Measurements from ENCODE around the gene TMEM182.

The TMEM182 gene

GRCh38 chr2:102761763-102762162 lies at the start of gene TMEM182:
Gene TMEM182 (plus strand): TSS chr2:102762031. CDS start chr2:102762218, 187 bp downstream.
- FAIRE-seq = no peak

DNA sequence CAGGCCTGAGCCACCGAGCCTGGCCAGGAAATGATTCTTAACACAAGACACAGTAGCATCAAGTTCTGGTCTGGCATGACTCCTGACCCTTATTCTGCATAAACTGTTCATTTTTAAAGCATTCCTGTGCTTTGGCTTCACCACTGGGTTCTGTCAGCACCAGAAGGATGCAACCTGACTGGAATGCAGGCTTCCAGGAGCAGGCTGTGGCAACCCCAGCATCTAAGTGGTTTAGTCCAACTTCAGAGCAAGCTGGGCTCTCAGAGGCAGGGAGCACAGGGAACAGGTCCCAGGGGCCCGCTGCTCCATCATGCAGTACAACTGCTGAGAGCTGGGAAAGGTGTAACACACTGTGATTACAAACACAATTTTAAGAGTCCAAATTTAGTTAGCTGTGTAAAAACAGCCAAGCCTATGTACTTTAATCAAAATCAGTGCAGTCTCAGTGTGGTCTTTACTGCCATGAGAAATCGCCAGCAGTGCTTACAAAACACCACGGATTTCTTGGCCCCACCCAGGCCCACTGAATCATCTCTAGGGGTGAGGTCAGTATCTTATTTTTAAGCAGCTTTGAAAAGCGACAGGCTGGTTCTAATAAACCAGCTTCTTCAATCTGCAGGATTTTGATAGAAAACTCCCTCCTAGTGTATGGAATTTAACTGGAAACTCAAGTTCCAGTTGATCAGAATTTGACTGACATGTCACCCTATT lies 44.4 kb upstream of the TMEM182 start:
- FAIRE-seq = no peak

GRCh38 chr2:102718387-102719316 lies 43.2 kb upstream of the TMEM182 start:
- FAIRE-seq = no peak

DNA sequence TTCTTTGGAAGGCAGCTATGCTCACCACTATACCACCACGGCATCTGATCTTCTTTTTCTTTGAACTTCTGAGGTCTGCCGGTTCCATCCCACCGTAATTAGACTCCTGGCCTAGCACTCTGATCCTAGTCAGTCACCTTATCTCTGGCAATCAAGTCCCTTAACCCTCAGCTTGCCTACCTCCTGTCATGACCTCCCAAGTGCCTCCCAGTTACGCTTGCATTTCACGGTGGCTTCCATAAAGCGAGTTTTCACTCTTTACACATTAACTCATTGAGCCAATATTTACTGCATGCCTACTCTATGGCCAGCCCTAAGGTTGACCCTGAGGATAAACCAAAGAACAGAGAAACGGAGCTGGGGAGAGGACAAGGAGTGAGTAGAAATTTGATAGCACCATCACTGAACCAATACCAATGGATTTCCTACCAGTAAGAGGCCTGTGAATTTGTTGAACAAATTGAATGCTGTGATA lies 37.8 kb upstream of the TMEM182 start:
- no peak for FAIRE-seq

GRCh38 chr2:102724553-102724952 lies 37.3 kb upstream of the TMEM182 start:
- no peak for FAIRE-seq

GRCh38 chr2:102726128-102727087 lies 35.4 kb upstream of the TMEM182 start:
- no peak for FAIRE-seq

GRCh38 chr2:102735416-102736109 lies 26.3 kb upstream of the TMEM182 start:
- no peak for FAIRE-seq

- no peak for FAIRE-seq
Observed at GRCh38 chr2:102736110-102736409, 25.8 kb upstream of the TMEM182 start.

GRCh38 chr2:102736410-102737409 lies 25.1 kb upstream of the TMEM182 start:
- no peak for FAIRE-seq

- FAIRE-seq = no peak
Observed at GRCh38 chr2:102737431-102737830, 24.4 kb upstream of the TMEM182 start.

- no peak for FAIRE-seq
Observed at GRCh38 chr2:102743259-102743658, 18.6 kb upstream of the TMEM182 start.

GRCh38 chr2:102748107-102748506 lies 13.7 kb upstream of the TMEM182 start:
- no peak for FAIRE-seq

- no peak for FAIRE-seq
Observed at GRCh38 chr2:102749938-102750337, 11.9 kb upstream of the TMEM182 start.

GRCh38 chr2:102753563-102754159 lies 8.2 kb upstream of the TMEM182 start:
- FAIRE-seq = peak; percentile 76

DNA sequence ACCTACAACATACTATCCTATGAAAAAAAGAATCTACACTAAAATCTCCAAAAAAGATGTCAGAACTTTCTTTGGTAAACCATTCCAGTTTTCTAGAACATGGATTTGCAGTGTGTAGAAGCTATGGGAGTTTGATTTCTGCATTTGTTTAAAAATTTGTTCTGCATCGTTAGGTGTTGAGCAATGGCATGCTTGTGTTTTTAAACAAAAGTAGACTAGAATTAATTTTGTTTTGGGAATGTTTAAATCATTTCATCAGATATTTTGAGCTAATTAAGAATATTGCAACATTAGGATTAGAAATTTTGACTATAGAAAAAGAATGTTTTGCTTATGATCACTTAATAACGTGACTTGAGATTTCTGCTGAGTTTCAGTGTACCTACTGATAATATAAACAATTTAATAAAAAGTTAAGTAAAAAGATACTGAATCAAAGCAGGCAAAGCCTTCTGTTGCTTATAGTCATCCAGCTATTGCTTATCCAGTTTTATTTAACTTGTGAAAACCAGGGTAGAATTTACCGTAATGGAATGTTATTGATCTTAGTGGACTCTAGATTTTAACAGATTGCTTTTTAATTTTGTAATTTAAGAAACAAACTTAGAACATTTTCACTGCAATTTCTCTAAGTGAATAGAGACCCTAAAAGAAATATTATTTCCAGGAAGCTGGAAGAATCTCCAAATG lies 7.2 kb upstream of the TMEM182 start:
- no peak for FAIRE-seq

GRCh38 chr2:102755284-102755683 lies 6.5 kb upstream of the TMEM182 start:
- FAIRE-seq = no peak

DNA sequence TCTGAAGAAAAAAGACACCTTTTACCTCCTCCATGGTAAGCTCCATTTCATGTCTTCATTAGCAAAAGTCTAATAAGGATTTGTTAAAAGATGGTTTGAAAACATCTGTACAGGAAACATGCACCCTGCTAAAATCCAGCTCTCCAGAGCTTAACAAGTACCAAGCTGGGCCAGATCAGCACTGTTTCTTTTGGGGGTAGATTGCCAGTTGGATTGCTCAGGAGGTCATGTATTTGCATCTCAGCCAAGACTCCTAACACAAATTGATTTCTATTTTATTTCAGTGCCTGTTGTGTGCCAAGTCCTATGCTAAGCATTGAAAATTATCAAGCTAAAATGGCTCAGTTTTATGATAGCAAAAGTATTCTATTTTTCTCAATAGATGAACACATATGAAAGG lies 3.4 kb upstream of the TMEM182 start:
- no peak for FAIRE-seq

GRCh38 chr2:102764083-102764482 lies 2.3 kb downstream of the TMEM182 start:
- no peak for FAIRE-seq

DNA sequence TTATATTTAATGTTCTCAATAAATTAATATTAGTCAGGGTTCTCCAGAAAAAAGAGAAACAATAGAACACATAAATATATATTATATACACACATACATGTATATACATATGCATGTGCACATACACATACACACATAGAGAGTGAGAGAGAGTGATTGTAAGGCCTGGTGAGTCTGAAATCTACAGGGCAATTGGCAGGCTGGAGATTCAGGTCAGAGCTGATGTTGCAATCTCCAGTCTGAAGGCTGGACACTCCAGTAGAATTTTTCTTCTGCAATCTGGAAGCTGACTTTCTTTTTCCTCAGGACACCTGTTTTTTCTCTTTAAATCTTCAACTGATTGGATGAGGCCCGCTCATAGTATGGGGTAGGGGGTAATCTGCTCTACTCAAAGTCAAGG lies 3.2 kb downstream of the TMEM182 start:
- no peak for FAIRE-seq

DNA sequence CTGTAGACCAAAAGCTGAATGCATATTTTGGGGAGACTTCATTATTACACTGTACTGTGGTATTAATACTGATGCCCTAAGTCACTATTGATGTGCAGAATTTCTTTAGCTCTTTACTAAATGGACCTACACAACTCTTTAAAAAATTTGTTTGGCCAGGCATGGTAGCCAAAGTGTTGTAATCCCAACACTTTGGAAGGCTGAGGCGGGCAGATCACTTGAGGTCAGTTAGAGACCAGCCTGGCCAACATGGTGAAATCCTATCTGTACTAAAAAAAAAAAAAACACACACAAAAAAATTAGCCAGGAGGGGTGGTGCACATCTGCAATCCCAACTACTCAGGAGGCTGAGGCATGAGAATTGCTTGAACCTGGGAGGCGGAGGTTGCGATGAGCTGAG lies 6.4 kb downstream of the TMEM182 start:
- FAIRE-seq = no peak

Data from G401.6 (cell line).